GM12801 (cell line): ENCODE results near the gene STK16.

Source experiments
- TF ChIP-seq, protein P1 (sequence below): IDR thresholded peaks from one replicate; pipeline ENCODE4 v1.5.1; 2011; ENCODE audit warnings: control low read depth; ENCODE audit not compliant: insufficient read length; ENCODE audit errors: extremely low read depth

The STK16 gene

DNA sequence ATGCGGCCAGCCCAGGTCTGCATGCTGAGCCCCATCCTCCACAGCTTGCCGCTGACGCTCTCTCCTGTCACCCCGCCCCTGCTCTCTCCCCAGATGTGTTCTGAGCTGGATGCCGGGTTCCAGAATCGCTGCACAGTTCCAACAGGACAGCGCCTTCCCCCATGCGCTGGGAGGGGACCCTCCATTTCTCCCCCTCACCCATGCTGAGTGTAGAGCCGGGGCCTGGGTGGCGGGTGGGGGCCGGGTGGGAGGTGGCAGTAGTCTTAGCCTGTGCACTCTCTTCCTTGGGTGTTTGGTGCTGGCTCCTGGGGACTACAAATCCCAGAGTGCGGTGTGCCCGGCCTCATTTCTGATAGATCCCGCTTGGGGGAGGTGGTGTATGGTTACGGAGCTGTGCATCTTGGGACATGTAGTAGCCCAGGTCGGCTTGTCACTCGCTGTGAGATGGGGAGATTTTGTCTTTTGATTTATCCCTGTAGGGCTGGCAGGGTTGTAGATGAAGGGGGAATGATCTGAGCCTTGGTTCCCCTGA lies 40.7 kb downstream of the STK16 start:
- TF ChIP-seq, protein P1, sequence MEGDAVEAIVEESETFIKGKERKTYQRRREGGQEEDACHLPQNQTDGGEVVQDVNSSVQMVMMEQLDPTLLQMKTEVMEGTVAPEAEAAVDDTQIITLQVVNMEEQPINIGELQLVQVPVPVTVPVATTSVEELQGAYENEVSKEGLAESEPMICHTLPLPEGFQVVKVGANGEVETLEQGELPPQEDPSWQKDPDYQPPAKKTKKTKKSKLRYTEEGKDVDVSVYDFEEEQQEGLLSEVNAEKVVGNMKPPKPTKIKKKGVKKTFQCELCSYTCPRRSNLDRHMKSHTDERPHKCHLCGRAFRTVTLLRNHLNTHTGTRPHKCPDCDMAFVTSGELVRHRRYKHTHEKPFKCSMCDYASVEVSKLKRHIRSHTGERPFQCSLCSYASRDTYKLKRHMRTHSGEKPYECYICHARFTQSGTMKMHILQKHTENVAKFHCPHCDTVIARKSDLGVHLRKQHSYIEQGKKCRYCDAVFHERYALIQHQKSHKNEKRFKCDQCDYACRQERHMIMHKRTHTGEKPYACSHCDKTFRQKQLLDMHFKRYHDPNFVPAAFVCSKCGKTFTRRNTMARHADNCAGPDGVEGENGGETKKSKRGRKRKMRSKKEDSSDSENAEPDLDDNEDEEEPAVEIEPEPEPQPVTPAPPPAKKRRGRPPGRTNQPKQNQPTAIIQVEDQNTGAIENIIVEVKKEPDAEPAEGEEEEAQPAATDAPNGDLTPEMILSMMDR: no peak

DNA sequence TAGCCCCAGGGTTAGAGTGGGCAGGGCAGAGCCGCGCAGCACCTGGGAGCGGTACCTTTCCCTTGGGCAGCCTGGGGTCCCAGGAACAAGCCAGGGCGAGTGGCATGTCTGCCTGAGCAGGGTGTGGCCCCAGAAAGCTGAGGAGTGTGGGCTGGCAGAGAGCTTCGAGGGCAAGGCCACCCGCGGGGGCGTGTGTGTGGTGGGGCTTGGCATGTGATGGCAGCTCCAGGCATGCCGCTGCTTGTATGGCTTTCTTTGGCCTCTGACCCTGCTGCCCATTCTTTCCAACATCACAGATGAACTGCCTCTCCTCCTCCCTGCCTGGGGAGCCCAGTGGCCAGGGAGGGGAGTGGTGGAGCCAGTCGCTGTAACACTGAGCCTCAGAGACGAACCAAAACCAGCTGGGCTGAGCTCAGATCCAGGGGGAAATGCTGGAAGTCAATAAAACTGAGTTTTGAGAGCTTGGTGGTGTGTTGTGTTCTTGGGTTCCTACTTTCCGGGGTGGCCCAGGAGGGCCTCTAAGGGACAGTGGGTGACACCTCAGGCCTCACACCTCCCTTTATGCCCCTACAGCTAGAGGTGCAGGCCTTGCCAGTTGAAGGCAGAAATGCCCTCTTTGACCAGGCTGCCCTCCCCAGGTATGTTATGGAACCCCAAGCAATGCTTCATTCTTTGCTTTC lies 41.3 kb downstream of the STK16 start:
- TF ChIP-seq, protein P1: no peak

- TF ChIP-seq, protein P1: no peak
Observed at GRCh38 chr2:219287580-219288265, 42.4 kb downstream of the STK16 start.

GRCh38 chr2:219289195-219289536 lies 43.9 kb downstream of the STK16 start:
- TF ChIP-seq, protein P1: no peak

DNA sequence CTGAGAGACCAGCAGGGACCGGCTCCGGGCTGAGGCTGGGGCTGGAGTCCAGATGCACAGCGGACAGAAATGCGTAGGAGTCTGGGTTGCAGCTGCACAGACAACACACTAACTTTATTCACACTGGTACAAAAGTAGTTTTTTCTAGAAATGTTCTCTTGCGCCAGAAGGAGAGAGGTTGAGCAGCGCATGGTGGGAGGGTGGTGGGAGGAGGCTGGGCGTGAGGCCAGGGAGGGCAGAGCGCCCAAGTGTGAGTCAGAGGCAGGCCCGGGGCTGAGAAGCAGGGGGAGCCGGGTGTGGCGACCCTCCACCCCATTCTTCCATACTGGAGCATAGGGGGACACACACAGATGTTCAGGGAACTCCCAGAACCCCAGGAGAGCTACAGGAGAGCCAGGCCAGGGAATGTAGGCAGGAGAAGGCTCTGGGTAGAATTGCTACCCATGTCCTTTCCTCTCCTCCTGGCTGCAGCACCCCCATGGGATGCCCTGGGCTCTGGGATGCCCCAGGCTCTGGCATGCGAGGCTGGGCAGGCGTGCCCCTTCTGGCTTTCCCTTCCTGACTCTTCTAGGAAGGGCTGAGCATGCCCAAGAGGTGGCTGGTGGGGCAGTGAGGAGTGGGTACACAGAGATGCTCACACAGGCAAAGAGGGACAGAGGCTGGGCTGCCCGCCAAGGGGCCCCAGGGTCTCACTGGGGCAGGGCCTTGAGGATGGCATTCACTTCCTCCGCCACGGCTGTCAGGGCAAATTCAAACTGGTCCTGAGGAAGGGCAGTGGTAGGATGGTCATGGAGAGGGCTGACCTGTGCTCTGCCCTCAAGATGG lies 44.5 kb downstream of the STK16 start:
- TF ChIP-seq, protein P1: no peak

- TF ChIP-seq, protein P1: no peak
Observed at GRCh38 chr2:219290381-219291171, 45.3 kb downstream of the STK16 start.
